ENCODE data around the gene IRAK1.
A peak's percentile ranks its signal among the peaks of the same experiment; 100 is the strongest.

DNA sequence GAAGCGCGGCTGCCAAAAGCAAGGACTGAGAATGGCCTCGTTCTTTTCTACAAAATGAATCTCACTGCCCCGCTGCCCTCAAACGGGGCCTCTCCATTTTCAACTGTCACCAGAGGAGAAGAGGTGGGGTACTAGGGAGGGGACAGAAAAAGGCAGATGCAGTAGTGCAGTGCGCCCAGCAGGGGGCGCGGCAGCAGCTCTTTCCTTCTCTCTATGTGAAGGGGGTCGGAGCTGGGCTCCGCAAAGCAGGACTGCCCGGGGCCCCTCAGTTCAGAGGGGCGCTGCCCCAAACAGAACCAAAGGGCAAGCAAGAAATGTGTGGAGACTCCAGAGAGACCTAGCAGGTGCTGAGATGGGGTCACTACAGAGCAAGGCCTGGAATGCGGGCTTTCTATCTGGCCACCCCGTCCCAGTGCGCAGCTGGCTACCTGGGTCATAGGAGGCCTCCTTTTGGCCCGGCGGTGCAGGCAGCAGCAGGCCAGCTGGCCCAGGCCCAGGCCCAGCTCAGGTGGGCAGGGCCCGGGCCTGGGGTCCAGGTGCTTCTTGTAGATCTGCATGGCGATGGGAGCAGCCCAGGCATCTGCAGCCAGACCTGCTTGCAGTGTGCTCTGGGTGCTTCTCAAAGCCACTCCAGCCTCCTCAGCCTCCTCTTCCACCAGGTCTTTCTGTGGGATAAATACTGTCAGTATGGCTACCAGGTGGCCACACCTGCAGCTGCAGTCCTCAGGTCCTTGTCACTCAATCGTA is 5.9 kb downstream of the IRAK1 start:
- TF ChIP-seq SMC3 (conservative IDR thresholded peaks at IDR 0.05; ENCODE audit: poor library complexity) (peak; percentile 66), EP300 (conservative IDR thresholded peaks at IDR 0.05; ENCODE audit: poor library complexity, severe bottlenecking) (no peak), CTCF (IDR thresholded peaks at IDR 0.05; ENCODE audit: poor library complexity, severe bottlenecking) (peak; percentile 72), EZH2 (IDR thresholded peaks at IDR 0.05; ENCODE audit: borderline replicate concordance, insufficient read depth, low read length, poor library complexity, severe bottlenecking) (no peak), POLR2AphosphoS5 (IDR thresholded peaks at IDR 0.05) (no peak), RAD21 (conservative IDR thresholded peaks at IDR 0.05) (peak; percentile 58), MXI1 (conservative IDR thresholded peaks at IDR 0.05; ENCODE audit: poor library complexity, severe bottlenecking) (no peak)
- TF ChIP-seq, protein P1, sequence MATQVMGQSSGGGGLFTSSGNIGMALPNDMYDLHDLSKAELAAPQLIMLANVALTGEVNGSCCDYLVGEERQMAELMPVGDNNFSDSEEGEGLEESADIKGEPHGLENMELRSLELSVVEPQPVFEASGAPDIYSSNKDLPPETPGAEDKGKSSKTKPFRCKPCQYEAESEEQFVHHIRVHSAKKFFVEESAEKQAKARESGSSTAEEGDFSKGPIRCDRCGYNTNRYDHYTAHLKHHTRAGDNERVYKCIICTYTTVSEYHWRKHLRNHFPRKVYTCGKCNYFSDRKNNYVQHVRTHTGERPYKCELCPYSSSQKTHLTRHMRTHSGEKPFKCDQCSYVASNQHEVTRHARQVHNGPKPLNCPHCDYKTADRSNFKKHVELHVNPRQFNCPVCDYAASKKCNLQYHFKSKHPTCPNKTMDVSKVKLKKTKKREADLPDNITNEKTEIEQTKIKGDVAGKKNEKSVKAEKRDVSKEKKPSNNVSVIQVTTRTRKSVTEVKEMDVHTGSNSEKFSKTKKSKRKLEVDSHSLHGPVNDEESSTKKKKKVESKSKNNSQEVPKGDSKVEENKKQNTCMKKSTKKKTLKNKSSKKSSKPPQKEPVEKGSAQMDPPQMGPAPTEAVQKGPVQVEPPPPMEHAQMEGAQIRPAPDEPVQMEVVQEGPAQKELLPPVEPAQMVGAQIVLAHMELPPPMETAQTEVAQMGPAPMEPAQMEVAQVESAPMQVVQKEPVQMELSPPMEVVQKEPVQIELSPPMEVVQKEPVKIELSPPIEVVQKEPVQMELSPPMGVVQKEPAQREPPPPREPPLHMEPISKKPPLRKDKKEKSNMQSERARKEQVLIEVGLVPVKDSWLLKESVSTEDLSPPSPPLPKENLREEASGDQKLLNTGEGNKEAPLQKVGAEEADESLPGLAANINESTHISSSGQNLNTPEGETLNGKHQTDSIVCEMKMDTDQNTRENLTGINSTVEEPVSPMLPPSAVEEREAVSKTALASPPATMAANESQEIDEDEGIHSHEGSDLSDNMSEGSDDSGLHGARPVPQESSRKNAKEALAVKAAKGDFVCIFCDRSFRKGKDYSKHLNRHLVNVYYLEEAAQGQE (IDR thresholded peaks at IDR 0.05; ENCODE audit: borderline replicate concordance), result no peak
